Renal pelvis (tissue), 4 donors: ENCODE results near the gene TBXA2R. TPM values are rescaled to one million over a fixed set of nuclear protein-coding genes. Genes with fewer than 3 reads are reported as not detected.
A peak's percentile ranks its signal among the peaks of the same experiment; 100 is the strongest.
"Not testable (repeated sequence)": the region's sequence is repeated elsewhere in the genome, so short reads cannot be mapped to it uniquely, and the experiment has no call there.

Experiments used
- DNase-seq: peaks from one replicate; pipeline ENCODE4 v3.0.0-alpha.2; 2013
- polyA plus RNA-seq, 3 donors: library from polyadenylated mRNA; unstranded; fragments of 120-200 nt; gene quantifications; one replicate each; pipeline ENCODE4 v1.2.1, GENCODE V29; 2013; ENCODE audit not compliant: insufficient read length in 3 of 3

The TBXA2R gene
- polyA plus RNA-seq, 3 donors = 3.8 TPM

DNA sequence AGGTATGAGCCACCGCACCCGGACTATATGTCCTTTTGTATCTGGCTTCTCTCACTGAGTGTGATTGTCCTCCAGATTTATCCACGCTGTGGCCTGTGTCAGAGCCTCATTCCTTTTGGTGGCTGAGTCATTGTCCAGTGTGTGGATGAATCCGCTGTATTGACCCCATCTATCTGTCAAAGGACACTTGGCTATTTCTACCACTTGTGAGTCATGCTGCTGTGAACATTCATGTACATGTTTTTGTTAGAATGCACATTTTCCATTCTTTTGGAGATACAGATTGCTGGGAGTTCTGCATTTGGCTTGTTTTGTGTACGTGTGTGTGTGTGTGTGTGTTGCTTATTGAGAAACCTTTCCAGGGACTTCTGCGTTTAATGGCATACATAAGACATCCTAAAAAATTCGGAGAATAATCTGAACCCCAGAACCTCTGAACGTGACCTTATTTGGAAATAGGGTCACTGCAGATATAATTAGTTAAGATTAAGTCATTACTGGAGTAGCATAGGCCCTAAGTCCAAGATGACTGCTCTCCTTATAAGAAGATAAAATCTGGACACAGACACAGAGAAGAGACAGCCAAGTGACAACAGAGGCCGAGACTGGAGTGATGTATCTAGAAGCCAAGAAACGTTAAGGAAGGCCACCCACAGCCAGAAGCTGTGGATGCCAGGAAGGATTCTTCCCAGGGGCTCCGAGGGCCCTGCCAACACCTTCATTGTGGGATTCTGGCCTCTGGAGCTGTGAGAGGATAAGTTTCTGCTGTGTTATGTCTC lies 26.3 kb downstream of the TBXA2R start:
- no peak for DNase-seq

- no peak for DNase-seq
Observed at GRCh38 chr19:3578390-3578789, 28.3 kb downstream of the TBXA2R start.

DNA sequence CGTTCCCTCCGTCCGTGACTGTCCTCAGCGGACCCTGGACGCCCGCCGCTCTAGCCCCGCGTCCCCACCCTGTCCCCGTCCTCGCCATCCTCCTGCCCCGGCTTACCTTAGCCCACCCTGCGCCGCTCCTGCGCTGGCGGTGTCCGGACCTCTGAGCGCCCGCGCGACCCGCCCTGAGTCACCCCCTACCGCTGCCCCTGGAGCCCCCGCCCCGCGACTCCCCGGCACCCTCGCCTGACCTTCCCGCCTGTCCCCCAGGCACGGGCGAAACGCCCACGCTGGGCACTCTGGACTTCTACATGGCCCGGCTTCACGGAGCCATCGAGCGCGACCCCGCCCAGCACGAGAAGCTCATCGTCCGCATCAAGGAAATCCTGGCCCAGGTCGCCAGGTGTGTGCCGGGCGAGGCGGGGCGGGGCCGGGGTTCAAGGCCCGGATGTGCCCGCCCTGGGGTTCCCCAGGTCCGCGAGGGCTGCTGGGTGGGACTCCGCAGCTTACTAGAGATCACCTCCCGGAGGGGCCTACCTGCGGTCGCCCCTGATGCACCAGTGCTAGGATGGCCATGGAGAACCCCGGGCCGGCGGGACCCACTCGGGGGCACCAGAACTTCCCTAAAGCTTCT lies 28.8 kb downstream of the TBXA2R start:
- no peak for DNase-seq

DNA sequence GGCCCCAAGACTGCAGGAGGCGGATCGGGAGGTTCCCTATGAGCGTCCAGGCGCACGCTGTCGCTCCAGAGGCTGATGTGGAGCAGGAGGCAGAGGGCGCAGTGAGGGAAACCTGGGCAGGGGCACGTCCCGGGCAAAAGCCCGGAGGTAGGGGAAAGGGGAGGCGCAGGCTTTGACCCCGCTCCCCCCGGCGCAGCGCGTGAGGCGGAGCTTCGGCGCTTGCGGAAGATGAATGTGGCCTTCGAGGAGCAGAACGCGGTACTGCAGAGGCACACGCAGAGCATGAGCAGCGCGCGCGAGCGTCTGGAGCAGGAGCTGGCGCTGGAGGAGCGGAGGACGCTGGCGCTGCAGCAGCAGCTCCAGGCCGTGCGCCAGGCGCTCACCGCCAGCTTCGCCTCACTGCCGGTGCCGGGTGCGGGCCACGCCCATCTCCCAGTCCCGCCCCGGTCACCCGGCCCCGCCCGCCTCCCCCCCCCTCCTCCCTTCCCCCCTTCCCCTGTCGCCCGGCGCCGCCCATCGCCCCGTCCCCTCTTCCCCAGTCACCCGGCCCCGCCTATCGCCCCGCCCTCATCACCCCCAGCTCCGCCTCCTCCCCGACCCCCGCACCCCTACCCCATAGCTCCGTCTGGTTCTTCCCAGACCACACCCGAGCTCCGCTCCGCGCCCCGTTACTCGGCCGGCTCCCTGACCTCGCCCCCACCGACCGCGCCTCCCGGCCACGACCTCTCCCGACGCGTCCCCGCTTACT lies 29.8 kb downstream of the TBXA2R start:
- DNase-seq = no peak

GRCh38 chr19:3575949-3576673 lies 30.6 kb downstream of the TBXA2R start:
- no peak for DNase-seq

DNA sequence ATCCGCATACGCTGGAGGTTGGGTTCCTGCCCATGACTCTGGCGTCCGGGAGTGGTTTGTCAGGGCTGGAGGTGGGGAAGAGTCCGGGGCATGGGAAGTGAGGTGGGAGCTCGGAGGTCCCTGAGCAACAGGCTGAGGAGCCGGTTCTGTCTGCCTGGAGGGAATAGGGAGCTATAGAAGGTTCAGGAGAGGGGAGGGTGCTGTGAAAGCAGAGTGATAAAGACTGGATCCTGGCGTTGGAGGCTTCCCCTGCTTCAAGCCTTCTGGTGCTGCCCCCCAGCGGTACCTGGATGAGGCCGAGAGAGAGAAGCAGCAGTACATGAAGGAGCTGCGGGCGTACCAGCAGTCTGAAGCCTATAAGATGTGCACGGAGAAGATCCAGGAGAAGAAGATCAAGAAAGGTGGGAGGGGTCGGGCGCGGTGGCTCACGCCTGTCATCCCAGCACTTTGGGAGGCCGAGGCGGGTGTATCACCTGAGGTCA lies 31.4 kb downstream of the TBXA2R start:
- no peak for DNase-seq

- DNase-seq = peak; percentile 74
Observed at GRCh38 chr19:3573858-3574637, 32.6 kb downstream of the TBXA2R start.

GRCh38 chr19:3573162-3573857 lies 33.4 kb downstream of the TBXA2R start:
- DNase-seq = no peak

DNA sequence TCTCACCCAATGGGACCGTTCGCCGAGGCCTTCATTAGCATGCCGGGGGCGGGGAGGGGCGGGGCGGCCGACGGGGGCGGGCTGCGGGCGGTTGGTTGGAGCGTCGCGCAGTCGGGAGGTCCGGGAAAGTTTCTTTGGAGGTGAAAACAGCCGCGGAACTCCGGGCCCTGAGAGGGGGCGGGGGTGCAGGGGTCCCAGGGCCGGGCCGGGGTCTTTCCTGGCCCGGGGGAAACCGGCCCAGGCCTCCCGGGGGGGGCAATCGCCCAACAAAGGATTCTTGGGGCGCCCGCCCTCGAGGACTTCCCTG lies 33.9 kb downstream of the TBXA2R start, which contains the start of gene HMG20B:
TSS of gene HMG20B (plus strand) at position 90 of the 307 bp plus-strand sequence. CDS start 366 bp downstream, outside the sequence.
- no peak for DNase-seq

DNA sequence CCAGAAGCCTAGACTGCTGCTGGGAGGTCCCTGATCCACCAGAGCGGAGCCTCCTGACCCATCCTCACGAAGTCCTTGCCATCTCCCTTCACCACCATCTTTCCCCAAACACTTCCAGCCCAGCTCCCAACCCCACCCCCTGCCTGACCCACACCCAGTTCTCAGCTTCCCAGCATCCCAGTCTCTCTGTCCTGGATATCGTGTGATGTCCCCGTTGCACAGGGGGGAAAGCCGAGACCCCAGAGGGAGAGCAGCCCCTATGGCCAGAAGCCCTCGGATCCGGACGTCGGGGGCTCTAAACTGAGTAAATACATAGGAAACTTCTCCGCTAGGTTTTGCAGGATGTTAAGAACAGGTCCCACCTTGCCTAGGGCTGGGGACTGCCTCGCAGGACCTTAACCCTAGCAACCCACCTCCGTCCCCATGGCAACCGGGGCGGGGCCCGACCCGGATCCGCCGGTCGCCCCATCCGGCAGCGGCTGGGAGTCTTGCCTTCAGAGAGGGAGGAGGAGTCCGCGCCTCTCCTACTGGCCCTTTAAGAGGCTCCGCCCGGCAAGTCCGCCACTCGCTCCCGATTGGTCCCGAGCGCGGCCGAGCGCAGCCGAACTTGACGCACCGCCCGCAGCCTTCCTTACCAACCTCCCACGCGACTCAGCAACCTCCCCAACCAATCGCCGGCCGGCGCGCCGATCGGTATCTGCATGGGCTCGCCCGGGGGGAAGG lies 34.4 kb downstream of the TBXA2R start:
- DNase-seq = peak; percentile 100

GRCh38 chr19:3570606-3571011 lies 36.1 kb downstream of the TBXA2R start:
- no peak for DNase-seq

DNA sequence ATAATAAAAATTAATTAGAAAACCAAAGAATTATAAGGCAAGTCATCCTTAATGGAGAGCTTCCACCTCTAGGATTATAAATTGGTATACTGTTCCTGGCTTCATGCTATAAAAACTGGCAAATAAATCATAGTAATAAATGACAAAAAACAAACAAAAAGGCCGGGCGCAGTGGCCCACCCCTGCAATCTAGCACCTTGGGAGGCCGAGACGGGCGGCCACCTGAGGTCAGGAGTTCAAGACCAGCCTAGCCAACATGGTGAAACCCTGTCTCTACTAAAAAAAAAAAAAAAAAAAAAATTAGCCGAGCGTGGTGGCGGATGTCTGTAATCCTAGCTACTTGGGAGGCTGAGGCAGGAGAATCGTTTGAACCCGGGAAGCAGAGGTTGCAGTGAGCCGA lies 36.6 kb downstream of the TBXA2R start:
- DNase-seq = not testable (repeated sequence)

DNA sequence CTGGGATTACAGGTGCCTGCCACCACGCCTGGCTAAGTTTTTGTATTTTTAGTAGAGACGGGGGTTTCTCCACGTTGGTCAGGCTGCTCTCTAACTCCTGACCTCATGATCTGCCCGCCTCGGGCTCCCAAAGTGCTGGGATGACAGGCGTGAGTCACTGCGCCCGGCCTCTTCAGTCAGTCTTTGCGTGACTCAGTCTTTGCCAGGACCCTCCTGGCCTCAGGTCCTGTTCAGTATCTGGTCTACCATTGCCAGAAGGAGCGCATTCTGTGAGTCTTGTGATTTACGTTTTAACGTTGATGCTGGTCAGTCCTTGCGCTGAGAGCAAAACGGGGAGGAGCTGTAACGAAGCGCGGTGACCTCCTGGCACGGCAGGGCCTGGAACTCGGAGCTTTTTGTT lies 41.5 kb downstream of the TBXA2R start:
- DNase-seq = no peak

DNA sequence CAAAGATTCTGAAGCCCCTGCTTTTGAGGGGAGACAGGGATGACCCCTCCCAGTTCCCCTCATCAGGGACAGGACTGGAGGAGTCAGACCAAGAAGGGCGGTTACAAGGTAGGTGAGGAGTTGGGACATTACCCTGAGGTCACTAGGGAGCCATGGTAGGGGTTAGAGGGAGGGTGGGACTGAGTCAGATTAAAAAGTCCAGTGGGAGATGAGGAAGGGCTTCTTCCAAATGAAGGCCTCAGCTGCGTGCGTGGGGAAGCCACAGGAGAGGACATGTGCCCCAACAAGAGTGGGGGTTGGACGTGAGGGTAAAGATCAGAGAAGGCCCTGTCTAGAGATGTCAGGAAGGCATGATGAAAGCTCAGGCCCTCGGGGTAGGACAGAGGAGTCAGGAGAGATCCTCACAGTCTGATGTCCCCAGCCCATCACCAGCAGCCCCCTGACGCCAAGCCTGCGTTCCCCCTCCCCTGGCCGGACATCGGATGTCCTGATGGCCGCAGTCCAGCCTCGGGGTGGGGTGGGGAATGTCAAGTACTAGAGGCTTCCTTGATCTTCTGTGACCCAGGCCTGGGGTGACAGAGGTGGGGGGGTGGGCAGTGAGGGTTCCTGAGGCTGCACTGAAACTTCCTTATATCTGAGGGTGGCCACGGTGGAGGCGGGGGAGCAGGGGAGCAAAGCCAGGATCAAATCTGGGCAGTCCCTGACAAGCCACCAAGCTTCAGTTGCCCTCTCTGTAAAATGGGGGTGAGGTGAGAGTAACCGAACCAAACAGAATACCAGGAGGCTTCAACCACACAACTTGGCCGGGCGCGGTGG lies 42.8 kb downstream of the TBXA2R start:
- no peak for DNase-seq

GRCh38 chr19:3557461-3558248 lies 49.0 kb downstream of the TBXA2R start, which contains the start of gene MFSD12:
Gene MFSD12, minus strand, starts transcription at chr19:3557586. Its CDS starts 183 bp downstream, at chr19:3557403.
- peak; percentile 94 for DNase-seq

DNA sequence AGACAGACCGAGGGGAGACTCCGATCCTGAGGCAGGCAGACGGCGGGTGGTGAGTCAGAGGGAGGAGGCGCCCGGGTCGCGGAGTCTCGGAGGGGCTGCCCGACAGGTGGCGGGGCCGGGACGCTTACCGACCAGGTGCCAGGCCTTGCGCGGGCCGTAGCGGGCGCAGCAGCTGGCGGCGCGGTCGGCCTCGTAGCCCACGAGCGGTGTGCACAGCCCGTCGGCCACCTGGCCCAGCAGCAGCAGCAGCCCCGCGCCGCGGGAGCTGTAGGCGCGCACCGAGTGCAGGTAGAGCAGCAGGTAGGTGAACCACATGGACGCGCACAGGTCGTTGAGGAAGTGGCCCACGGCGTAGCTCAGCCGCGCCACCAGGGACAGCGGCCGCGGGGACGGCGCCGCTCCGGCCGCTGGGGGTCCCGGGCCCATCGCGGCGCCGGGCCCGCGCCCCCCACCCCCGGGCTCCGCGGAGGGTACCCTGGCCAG lies 49.7 kb downstream of the TBXA2R start:
- DNase-seq = no peak

DNA sequence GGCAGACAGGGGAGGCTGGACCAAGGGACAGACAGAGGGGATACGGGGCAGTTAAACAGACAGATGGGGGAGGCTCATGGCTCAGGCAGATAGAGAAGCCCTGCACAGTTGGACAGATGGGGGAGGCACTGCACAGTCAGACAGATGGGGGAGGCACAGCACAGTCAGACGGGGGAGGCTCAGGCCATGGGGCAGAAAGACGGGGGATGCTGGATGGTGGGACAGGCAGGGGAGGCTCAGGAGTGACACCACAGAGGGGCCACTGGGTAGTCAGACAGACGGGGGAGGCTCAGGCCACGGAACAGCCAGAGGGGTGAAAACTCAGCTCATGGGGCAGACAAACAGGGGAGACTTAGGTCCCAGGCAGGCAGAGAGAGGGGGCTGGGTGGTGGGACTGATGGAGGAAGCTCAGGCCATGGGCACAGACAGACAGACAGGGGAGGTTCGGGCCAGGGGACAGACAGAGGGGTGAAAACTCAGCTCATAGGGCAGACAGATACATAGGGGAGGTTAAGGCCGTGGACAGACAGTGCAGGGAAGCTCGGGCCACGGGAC lies 50.2 kb downstream of the TBXA2R start:
- no peak for DNase-seq
